ENCODE data around the gene CYP2C18.
"Not testable (repeated sequence)": the region's sequence is repeated elsewhere in the genome, so short reads cannot be mapped to it uniquely, and the experiment has no call there.

CYP2C18 gene

GRCh38 chr10:94747838-94748237 is 64.3 kb downstream of the CYP2C18 start:
- no peak for DNase-seq (ENCODE audit: extremely low read depth, low read depth)
- TF ChIP-seq, protein P1, sequence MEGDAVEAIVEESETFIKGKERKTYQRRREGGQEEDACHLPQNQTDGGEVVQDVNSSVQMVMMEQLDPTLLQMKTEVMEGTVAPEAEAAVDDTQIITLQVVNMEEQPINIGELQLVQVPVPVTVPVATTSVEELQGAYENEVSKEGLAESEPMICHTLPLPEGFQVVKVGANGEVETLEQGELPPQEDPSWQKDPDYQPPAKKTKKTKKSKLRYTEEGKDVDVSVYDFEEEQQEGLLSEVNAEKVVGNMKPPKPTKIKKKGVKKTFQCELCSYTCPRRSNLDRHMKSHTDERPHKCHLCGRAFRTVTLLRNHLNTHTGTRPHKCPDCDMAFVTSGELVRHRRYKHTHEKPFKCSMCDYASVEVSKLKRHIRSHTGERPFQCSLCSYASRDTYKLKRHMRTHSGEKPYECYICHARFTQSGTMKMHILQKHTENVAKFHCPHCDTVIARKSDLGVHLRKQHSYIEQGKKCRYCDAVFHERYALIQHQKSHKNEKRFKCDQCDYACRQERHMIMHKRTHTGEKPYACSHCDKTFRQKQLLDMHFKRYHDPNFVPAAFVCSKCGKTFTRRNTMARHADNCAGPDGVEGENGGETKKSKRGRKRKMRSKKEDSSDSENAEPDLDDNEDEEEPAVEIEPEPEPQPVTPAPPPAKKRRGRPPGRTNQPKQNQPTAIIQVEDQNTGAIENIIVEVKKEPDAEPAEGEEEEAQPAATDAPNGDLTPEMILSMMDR (IDR thresholded peaks at IDR 0.05; ENCODE audit: low read depth, low read length): no peak

- TF ChIP-seq, protein P1 (IDR thresholded peaks at IDR 0.05; ENCODE audit: low read depth, low read length): no peak
- DNase-seq (ENCODE audit: extremely low read depth, low read depth): no peak
These were observed 74.4 kb downstream of the CYP2C18 start for GRCh38 chr10:94757916-94758315.

DNA sequence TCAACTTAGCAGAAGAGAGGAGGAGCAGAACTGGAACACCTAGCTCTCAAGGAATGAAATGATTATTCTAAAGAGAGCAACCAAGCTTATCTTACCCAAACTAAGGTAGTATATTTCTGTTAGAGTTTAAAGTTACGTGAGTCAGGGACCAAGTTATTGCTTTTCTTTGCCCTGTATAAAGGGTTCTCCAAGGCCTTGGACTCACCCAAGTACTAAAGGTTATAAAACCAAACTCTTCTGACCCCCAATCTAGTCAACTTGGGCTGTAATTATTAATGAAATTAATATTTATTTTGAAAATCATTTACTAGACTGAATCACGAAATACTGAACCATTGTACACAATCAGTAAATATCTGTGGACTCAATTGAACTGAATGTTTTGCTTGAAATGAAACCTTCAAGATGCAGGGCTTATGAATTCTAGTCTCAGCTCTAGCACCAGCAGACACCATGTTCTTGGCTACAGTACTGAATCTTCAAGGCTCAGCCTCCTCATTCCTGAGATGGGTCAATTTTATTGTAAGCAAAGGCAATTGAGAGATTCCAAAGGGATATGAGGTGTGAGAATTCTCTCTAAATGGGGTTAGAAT is 77.2 kb downstream of the CYP2C18 start:
- TF ChIP-seq, protein P1 (IDR thresholded peaks at IDR 0.05; ENCODE audit: low read depth, low read length): no peak
- no peak for DNase-seq (ENCODE audit: extremely low read depth, low read depth)

GRCh38 chr10:94762393-94762792 is 78.9 kb downstream of the CYP2C18 start, which contains the start of gene CYP2C19:
TSS of gene CYP2C19 (plus strand) at chr10:94762681. CDS start at chr10:94762706, 25 bp downstream.
- TF ChIP-seq, protein P1 (IDR thresholded peaks at IDR 0.05; ENCODE audit: low read depth, low read length): no peak
- no peak for DNase-seq (ENCODE audit: extremely low read depth, low read depth)

GRCh38 chr10:94775425-94775824 is 91.9 kb downstream of the CYP2C18 start:
- DNase-seq (ENCODE audit: extremely low read depth, low read depth): not testable (repeated sequence)

GRCh38 chr10:94777886-94778458 is 94.4 kb downstream of the CYP2C18 start:
- TF ChIP-seq, protein P1 (IDR thresholded peaks at IDR 0.05; ENCODE audit: low read depth, low read length): no peak

GRCh38 chr10:94780844-94781243 is 97.3 kb downstream of the CYP2C18 start:
- TF ChIP-seq, protein P1 (IDR thresholded peaks at IDR 0.05; ENCODE audit: low read depth, low read length): no peak
- DNase-seq (ENCODE audit: extremely low read depth, low read depth): no peak

More at GRCh38 chr10:94777886-94778458, 94.4 kb downstream of the CYP2C18 start:
- no peak for DNase-seq (ENCODE audit: extremely low read depth, low read depth)

- DNase-seq (ENCODE audit: extremely low read depth, low read depth): no peak
- TF ChIP-seq, protein P1 (IDR thresholded peaks at IDR 0.05; ENCODE audit: low read depth, low read length): no peak
These were observed 100.7 kb downstream of the CYP2C18 start for GRCh38 chr10:94784256-94784655.
